ENCODE results near the gene AP1G1. TPM values are rescaled to one million over a fixed set of nuclear protein-coding genes. Genes with fewer than 3 reads are reported as not detected.
"Not testable (repeated sequence)": the region's sequence is repeated elsewhere in the genome, so short reads cannot be mapped to it uniquely, and the experiment has no call there.

Gene AP1G1
- total RNA-seq, 2 donors from 2014 or later = 150 to 160 TPM

DNA sequence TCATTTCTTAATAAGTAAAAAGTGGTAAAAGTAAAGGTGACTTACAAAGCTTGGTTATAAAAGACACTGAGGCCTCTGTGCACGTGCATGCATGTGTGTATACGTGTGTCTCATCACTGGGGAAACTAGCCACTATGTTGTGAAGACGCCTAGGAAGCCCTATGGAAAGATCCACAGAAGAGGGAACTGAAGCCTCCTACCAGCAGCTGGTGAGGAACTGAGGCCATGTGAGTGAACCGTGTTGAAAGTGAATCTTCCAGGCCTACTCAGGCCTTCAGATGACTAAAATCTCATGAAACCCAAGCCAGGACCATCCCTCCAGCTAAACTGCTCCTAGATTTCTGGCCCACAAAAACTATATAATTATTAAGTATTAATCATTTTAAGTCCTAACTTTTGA is 107.8 kb downstream of the AP1G1 start:
- Mint-ChIP-seq H3K4me1 (peaks cover 14% of the 10 kb centered on the region), H3K27ac (no peak overlapping the region), H3K4me3 (no peak overlapping the region), H3K36me3 (ENCODE audit: low read depth) (no peaks in the 10 kb centered on the region), H3K27me3 (no peaks in the 10 kb centered on the region)
- DNase-seq = no peak
- no peak for ATAC-seq
- no peaks in the 10 kb centered on the region for H3K9me3 ChIP-seq (ENCODE audit: control insufficient read depth, low read length, poor library complexity, severe bottlenecking)

DNA sequence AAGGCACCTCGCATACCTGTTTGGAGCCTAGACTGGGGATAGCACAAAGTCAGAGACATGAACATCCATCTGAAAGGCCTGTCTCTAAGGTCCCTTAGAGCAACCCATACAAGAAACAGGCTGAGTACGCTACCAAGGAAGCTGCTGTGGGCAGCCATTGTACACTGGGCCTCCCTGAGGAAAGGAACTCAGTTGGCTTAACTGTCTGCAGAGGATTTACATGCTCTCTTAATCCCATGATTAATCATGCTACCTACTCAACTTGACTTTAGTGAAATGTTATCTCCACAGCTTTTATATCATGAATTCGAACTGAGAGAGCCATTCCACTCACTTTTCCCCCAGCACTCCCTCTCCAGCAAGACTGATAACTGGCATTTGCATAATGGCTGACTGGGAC is 110.1 kb downstream of the AP1G1 start:
- H3K27ac Mint-ChIP-seq = no peak overlapping the region
- peaks cover 1% of the 10 kb centered on the region for H3K36me3 Mint-ChIP-seq (ENCODE audit: low read depth)
- H3K27me3 Mint-ChIP-seq = no peaks in the 10 kb centered on the region
- H3K4me3 Mint-ChIP-seq = no peak overlapping the region
- DNase-seq (no peak), ATAC-seq (no peak)
- H3K4me1 Mint-ChIP-seq = peaks cover 10% of the 10 kb centered on the region
- H3K9me3 ChIP-seq (ENCODE audit: control insufficient read depth, low read length, poor library complexity, severe bottlenecking) = no peaks in the 10 kb centered on the region

DNA sequence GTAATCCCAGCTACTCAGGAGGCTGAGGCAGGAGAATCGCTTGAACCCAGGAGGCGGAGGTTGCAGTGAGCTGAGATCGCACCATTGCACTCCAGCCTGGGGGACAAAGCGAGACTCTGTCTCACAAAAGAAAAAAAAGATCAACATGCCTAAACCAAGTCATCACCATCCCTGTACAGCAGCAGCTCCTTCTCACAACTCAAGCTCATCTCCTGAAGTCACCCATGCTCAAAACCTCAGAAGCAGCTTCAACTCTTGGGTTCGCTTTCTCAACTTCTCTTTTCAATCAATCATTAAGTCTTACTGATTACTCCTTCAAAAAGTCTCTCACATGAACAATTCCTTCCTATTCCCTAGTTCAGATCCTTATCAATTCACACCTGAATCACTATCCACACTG is 115.5 kb downstream of the AP1G1 start:
- no peaks in the 10 kb centered on the region for H3K9me3 ChIP-seq (ENCODE audit: control insufficient read depth, low read length, poor library complexity, severe bottlenecking)
- no peak for ATAC-seq
- Mint-ChIP-seq H3K4me3 (no peak overlapping the region), H3K4me1 (peaks cover 15% of the 10 kb centered on the region), H3K36me3 (ENCODE audit: low read depth) (peaks cover 12% of the 10 kb centered on the region), H3K27me3 (no peaks in the 10 kb centered on the region), H3K27ac (no peak overlapping the region)
- no peak for DNase-seq

DNA sequence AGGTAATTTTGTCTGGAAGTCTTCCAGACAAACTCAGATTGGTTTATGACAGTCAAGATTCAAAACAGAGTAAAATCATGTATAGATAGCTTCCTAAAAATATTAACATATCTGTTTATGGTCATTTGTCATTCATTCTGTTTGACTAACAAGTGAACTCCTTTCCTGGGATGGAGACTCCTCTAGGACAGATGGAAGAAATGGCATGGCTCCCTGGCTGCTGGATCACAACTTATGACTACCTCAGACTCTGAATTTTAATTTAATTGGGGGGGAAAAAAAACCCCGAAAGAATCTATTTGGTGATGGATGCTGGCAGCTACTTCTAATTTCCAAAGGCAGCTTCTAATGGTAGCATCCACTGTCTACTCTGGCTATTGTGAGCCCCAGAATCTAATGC is 118.7 kb downstream of the AP1G1 start:
- H3K27me3 Mint-ChIP-seq = no peaks in the 10 kb centered on the region
- H3K36me3 Mint-ChIP-seq (ENCODE audit: low read depth) = peaks cover 15% of the 10 kb centered on the region
- H3K4me1 Mint-ChIP-seq = peaks cover 9% of the 10 kb centered on the region
- no peak for ATAC-seq
- no peak overlapping the region for H3K27ac Mint-ChIP-seq
- H3K9me3 ChIP-seq (ENCODE audit: control insufficient read depth, low read length, poor library complexity, severe bottlenecking) = no peaks in the 10 kb centered on the region
- no peak for DNase-seq
- H3K4me3 Mint-ChIP-seq = no peak overlapping the region

DNA sequence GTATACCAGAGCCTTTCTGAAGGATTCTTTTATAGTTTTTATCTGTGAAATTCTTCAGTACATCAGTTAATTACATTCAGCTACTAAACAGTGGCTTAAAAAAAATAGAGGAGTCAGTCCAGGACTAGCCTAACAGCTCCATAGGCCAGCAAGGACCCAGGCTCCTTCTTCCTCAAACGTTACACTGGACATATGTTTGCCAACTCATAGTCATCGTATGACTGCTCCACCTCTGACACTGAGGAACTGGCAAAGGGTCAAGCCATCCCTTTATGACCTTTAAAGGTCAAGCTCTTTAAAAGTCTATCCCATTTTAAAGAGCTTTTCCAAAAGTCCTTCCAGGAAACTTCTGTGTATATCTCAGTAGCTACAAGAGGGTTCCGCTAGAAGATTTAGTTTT is 120.8 kb downstream of the AP1G1 start:
- DNase-seq = no peak
- no peak for ATAC-seq
- H3K9me3 ChIP-seq (ENCODE audit: control insufficient read depth, low read length, poor library complexity, severe bottlenecking) = no peaks in the 10 kb centered on the region
- H3K27ac Mint-ChIP-seq = no peak overlapping the region
- no peaks in the 10 kb centered on the region for H3K27me3 Mint-ChIP-seq
- peaks cover 12% of the 10 kb centered on the region for H3K36me3 Mint-ChIP-seq (ENCODE audit: low read depth)
- no peak overlapping the region for H3K4me3 Mint-ChIP-seq
- peaks cover 6% of the 10 kb centered on the region for H3K4me1 Mint-ChIP-seq

DNA sequence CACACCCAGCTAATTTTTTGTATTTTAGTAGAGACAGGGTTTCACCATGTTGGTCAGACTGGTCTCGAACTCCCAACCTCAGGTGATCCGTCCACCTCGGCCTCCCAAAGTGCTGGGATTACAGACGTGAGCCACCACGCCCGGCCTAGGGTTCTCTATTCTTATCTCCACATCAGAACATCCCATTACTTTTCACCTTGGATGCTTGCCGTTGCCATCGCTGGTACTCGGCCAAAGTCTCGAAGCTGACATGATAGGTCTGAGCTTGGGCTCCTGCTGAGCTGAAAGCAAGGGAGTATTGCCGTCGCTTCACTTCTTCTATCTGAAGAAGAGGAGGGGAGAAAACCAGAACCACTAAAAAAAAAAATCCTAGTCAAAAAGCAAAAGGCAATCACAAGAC is 124.4 kb downstream of the AP1G1 start:
- ATAC-seq; H3K27me3 Mint-ChIP-seq; H3K4me1 Mint-ChIP-seq; DNase-seq; H3K4me3 Mint-ChIP-seq; H3K9me3 ChIP-seq (ENCODE audit: control insufficient read depth, low read length, poor library complexity, severe bottlenecking); H3K27ac Mint-ChIP-seq: not testable (repeated sequence)
- H3K36me3 Mint-ChIP-seq (ENCODE audit: low read depth) = peaks cover 11% of the 10 kb centered on the region

DNA sequence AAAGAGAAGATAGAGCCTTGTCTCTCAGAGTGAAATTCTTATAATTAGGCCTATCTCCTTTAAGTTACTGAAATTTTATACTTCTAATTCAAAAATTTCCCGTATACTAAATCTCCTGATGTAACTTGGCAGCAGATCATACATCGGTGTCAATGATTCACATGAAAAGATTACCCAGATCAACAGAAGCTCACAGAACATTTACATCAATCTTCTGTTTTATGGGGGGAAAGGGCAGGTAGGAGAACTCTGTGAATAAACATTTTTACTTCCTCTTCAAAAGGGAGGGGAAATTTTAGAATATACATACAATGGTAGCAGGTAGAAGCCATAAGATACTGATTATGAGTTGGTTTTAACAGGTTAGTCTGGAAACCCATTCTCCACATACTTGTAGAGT is 127.3 kb downstream of the AP1G1 start:
- Mint-ChIP-seq H3K4me1 (peaks cover 2% of the 10 kb centered on the region), H3K36me3 (ENCODE audit: low read depth) (peaks cover 5% of the 10 kb centered on the region), H3K4me3 (no peak overlapping the region), H3K27me3 (no peaks in the 10 kb centered on the region), H3K27ac (no peak overlapping the region)
- no peaks in the 10 kb centered on the region for H3K9me3 ChIP-seq (ENCODE audit: control insufficient read depth, low read length, poor library complexity, severe bottlenecking)
- ATAC-seq (no peak), DNase-seq (no peak)

Other genes with a start within 250 kb of the AP1G1 start
- not detected for gene TAT, start 231.7 kb downstream of the AP1G1 start, total RNA-seq
- gene MARVELD3, start 182.7 kb downstream of the AP1G1 start, total RNA-seq = not detected
- gene PHLPP2, start 84.1 kb downstream of the AP1G1 start, total RNA-seq = 10 to 100 TPM in 1 of 2 donors, 1 to 10 TPM in 1; 9.3 to 10.2 TPM
- 10 to 100 TPM; 39.9 to 46.3 TPM for gene ATXN1L, start 37.1 kb upstream of the AP1G1 start, total RNA-seq
- gene ZNF821, start 75.3 kb upstream of the AP1G1 start, total RNA-seq = 10 to 100 TPM; 12.2 to 14.1 TPM
- 100 to 1,000 TPM; 262 to 283 TPM for gene IST1, start 86.7 kb upstream of the AP1G1 start, total RNA-seq
- gene PKD1L3, start 191.6 kb upstream of the AP1G1 start, total RNA-seq = under 1 TPM in 1 of 2 donors, not detected in 1; 0.34 TPM
- gene DHODH, start 199.9 kb upstream of the AP1G1 start, total RNA-seq = 1 to 10 TPM; 5.0 to 5.9 TPM
- under 1 TPM in 1 of 2 donors, not detected in 1; 0.57 TPM for gene HP, start 245.7 kb upstream of the AP1G1 start, total RNA-seq